Measurements from ENCODE around the gene MMP7. TPM values are rescaled to one million over a fixed set of nuclear protein-coding genes. Genes with fewer than 3 reads are reported as not detected.

Gene MMP7
- 0.20 TPM in 1 of 3 replicates, not detected in the others for total RNA-seq

GRCh38 chr11:102530558-102530957 lies at the start of gene MMP7:
Gene MMP7, minus strand, starts transcription at chr11:102530747. Its CDS starts 47 bp downstream, at chr11:102530700.
- no peak for TF ChIP-seq CTCF (IDR thresholded peaks at IDR 0.05; ENCODE audit: unreplicated experiment)
- Mint-ChIP-seq H3K27me3 (ENCODE audit: low read depth) (peaks cover 2% of the 10 kb centered on the region), H3K27ac (no peak within 1 kb of the TSS), H3K4me1 (peaks cover 3% of the 10 kb centered on the region), H3K9me3 (no peaks in the 10 kb centered on the region), H3K36me3 (no peaks in the 10 kb centered on the region), H3K4me3 (no peak within 1 kb of the TSS)
- DNase-seq (ENCODE audit: low spot score in 2 of 2, unreplicated experiment in 2 of 2), result no peak

- Mint-ChIP-seq H3K9me3 (no peaks in the 10 kb centered on the region), H3K36me3 (no peaks in the 10 kb centered on the region), H3K27ac (no peak overlapping the region), H3K4me3 (no peak overlapping the region), H3K27me3 (ENCODE audit: low read depth) (no peaks in the 10 kb centered on the region), H3K4me1 (no peaks in the 10 kb centered on the region)
- no peak for DNase-seq (ENCODE audit: low spot score in 2 of 2, unreplicated experiment in 2 of 2)
- TF ChIP-seq CTCF (IDR thresholded peaks at IDR 0.05; ENCODE audit: unreplicated experiment), result no peak
These were observed 47.2 kb upstream of the MMP7 start for GRCh38 chr11:102577723-102578122.

GRCh38 chr11:102577182-102577581 lies 46.6 kb upstream of the MMP7 start:
- Mint-ChIP-seq H3K4me1 (no peaks in the 10 kb centered on the region), H3K9me3 (peaks cover 2% of the 10 kb centered on the region), H3K27me3 (ENCODE audit: low read depth) (no peaks in the 10 kb centered on the region), H3K4me3 (no peak overlapping the region), H3K36me3 (no peaks in the 10 kb centered on the region), H3K27ac (no peak overlapping the region)
- TF ChIP-seq CTCF (IDR thresholded peaks at IDR 0.05; ENCODE audit: unreplicated experiment), result no peak
- DNase-seq (ENCODE audit: low spot score in 2 of 2, unreplicated experiment in 2 of 2), result no peak

- no peak for DNase-seq (ENCODE audit: low spot score in 2 of 2, unreplicated experiment in 2 of 2)
- Mint-ChIP-seq H3K9me3 (peaks cover 3% of the 10 kb centered on the region), H3K27me3 (ENCODE audit: low read depth) (no peaks in the 10 kb centered on the region), H3K4me3 (no peak overlapping the region), H3K36me3 (no peaks in the 10 kb centered on the region), H3K27ac (no peak overlapping the region), H3K4me1 (no peaks in the 10 kb centered on the region)
- TF ChIP-seq CTCF (IDR thresholded peaks at IDR 0.05; ENCODE audit: unreplicated experiment), result no peak
These were observed 45.8 kb upstream of the MMP7 start for GRCh38 chr11:102576350-102576749.

GRCh38 chr11:102575012-102575411 lies 44.5 kb upstream of the MMP7 start:
- H3K4me3 Mint-ChIP-seq, result no peak overlapping the region
- no peak for DNase-seq (ENCODE audit: low spot score in 2 of 2, unreplicated experiment in 2 of 2)
- H3K36me3 Mint-ChIP-seq, result no peaks in the 10 kb centered on the region
- no peak overlapping the region for H3K27ac Mint-ChIP-seq
- H3K27me3 Mint-ChIP-seq (ENCODE audit: low read depth), result no peaks in the 10 kb centered on the region
- H3K9me3 Mint-ChIP-seq, result peaks cover 6% of the 10 kb centered on the region
- no peaks in the 10 kb centered on the region for H3K4me1 Mint-ChIP-seq
- no peak for TF ChIP-seq CTCF (IDR thresholded peaks at IDR 0.05; ENCODE audit: unreplicated experiment)

- Mint-ChIP-seq H3K36me3 (peaks cover 2% of the 10 kb centered on the region), H3K27ac (no peak overlapping the region), H3K9me3 (peaks cover 12% of the 10 kb centered on the region), H3K4me1 (no peaks in the 10 kb centered on the region), H3K4me3 (no peak overlapping the region), H3K27me3 (ENCODE audit: low read depth) (no peaks in the 10 kb centered on the region)
- TF ChIP-seq CTCF (IDR thresholded peaks at IDR 0.05; ENCODE audit: unreplicated experiment), result no peak
- no peak for DNase-seq (ENCODE audit: low spot score in 2 of 2, unreplicated experiment in 2 of 2)
These were observed 43.3 kb upstream of the MMP7 start for GRCh38 chr11:102573851-102574250.

Data from mesothelial cell of epicardium (in vitro differentiated cells).